GM12873 (cell line): ENCODE measurements around the gene DCLK1.

Source experiments
- TF ChIP-seq, protein P1 (sequence below): IDR thresholded peaks from 2 replicates; pipeline ENCODE4 v1.5.1; 2012; ENCODE audit warnings: low read depth, mild to moderate bottlenecking, moderate library complexity, low read length, control low read depth; ENCODE audit not compliant: insufficient read depth; ENCODE audit errors: missing control alignments

The DCLK1 gene

DNA sequence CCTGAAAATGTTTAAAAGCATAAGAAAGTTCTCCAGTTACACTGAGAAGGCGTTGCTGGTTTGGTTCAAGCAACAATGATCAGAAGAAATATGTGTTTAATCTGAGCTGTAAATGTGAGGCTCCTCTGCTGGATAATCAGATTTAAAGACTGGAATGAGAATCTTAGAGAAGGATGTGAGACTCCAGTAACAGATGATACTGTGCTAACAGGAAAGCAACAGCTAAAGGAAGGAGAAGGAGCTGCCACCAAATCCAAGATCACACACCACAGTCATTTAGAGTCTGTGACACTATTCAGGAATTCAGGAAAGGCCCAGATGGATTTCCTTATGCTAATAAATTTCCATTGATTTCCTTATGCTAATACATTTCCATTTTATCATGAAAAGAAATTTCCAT lies 16.9 kb downstream of the DCLK1 start:
- TF ChIP-seq, protein P1, sequence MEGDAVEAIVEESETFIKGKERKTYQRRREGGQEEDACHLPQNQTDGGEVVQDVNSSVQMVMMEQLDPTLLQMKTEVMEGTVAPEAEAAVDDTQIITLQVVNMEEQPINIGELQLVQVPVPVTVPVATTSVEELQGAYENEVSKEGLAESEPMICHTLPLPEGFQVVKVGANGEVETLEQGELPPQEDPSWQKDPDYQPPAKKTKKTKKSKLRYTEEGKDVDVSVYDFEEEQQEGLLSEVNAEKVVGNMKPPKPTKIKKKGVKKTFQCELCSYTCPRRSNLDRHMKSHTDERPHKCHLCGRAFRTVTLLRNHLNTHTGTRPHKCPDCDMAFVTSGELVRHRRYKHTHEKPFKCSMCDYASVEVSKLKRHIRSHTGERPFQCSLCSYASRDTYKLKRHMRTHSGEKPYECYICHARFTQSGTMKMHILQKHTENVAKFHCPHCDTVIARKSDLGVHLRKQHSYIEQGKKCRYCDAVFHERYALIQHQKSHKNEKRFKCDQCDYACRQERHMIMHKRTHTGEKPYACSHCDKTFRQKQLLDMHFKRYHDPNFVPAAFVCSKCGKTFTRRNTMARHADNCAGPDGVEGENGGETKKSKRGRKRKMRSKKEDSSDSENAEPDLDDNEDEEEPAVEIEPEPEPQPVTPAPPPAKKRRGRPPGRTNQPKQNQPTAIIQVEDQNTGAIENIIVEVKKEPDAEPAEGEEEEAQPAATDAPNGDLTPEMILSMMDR, result no peak

DNA sequence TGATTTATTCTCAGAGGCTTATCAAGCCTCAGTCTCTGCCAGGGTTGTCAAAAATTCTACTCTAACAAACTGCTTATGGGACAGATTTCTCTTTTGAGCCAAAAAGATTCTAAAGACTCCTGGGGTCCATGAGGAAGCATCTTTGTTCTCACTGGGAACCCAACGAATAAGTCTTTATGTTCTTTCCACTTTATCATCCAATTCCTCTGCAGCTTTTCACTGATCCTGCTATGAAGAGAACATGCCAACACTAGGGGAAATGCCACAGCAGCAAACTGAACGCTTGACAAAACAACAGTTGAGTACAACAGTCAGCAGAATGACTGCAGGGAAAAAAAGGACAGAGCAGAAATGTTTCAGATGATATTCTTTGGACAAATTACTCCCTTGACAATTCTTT lies 22.2 kb downstream of the DCLK1 start:
- TF ChIP-seq, protein P1, result no peak

DNA sequence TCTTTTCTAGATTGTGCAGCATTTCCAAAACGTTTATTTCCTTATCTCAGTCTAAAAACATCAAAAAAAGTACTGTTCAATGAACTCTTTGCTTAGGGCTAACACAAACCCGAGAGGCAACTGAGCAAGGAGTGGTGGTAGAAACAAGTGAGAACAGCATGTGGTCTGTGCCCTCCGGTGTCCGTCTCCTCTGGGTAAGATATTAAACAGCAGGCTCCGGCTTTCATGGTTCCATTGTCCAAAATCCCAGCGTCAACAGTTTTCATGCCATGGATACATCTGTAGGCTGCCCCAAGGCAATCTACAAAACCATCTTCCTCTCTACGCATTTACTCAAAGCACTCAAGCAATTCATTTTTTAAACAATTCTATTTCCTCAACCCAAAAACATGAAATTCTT lies 22.8 kb downstream of the DCLK1 start:
- TF ChIP-seq, protein P1, result no peak

DNA sequence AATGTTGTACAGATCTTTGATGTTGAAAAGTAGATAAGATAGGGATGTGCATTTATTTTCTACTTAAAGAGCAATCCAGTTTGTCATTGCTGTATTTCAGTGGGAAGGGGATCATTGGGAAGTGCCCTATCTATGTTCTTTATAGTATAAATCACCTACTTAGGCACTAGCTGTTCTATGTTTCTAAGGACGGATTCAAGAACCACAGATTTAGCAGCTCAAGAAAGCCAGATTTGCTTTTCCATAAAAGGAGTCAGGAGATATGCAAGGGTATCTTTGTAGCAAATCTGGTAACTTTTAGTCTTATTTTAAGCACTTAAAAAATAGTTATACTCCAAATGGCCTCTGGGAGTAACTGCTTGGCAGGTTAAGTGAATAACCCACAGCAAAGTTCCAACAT lies 23.7 kb downstream of the DCLK1 start:
- TF ChIP-seq, protein P1, result no peak

DNA sequence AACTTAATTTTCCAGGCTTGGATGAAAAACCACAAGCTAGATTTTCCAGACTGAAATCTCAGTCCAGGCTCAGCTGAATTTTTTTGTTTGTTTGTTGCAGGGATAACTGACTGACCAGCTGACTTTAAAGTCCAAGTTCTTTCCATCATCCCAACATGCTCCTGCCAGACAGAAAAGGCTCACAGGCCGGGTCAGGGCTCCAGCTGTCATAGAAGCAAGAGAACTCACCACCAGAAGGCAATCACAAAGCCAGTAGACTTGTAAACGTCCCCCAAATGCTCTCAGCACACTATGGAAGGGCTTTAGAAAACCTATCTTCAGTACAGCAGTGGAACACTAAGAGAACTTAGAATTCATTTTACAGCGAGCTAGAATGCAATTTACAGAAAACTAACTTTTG lies 25.5 kb downstream of the DCLK1 start:
- TF ChIP-seq, protein P1, result no peak

DNA sequence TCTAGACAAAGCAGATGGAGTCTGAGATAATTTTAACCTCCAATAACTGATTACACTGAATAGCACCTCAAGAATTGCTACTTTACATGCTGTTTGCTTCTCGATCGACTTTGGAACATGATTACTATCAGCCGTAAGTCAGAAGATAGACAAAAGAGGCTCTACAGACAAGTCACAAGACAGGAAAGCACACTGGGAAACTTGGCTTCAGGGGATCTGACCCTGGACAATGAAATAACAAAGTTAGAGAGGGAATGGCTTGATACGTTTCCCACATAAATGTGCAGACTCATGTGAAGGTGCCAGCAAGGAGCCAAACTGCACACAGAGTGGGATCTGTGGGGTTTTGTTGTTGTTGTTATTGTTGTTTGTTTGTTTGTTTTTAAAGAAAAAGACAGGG lies 28.5 kb downstream of the DCLK1 start:
- TF ChIP-seq, protein P1, result no peak

DNA sequence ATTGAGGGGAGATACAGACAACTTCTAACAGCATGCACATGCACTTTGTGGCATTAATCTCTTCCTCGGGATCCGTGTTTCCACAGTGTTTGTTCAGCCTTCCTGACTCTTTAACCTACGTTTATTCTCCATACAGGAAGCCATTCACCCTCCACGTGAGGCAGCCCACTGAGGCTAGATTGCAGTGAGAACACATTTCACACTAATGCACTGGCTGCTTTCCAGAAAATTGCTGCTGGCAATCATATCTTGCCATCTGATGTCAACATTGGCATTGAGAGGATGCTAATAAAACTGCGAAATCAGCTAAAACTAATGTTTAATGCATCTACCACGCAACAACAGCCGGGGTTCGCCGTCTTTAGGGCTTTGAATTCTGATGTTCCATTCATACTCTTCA lies 30.0 kb downstream of the DCLK1 start:
- TF ChIP-seq, protein P1, result no peak
